Activated CD8-positive, alpha-beta memory T cell treated with anti-CD3 and anti-CD28 coated beads for 1 hour (primary cell): ENCODE measurements around the gene RARA.
"Not testable (repeated sequence)": the region's sequence is repeated elsewhere in the genome, so short reads cannot be mapped to it uniquely, and the experiment has no call there.

Source experiments
- DNase-seq, 2 donors: peaks; one replicate each; pipeline ENCODE4 v3.0.0-alpha.2; 2020; ENCODE audit warnings: low read depth in 1 of 2; ENCODE audit errors: extremely low read depth in 1 of 2

The RARA gene

GRCh38 chr17:40372644-40373043, 63.7 kb downstream of the RARA start:
- DNase-seq = not testable (repeated sequence)

DNA sequence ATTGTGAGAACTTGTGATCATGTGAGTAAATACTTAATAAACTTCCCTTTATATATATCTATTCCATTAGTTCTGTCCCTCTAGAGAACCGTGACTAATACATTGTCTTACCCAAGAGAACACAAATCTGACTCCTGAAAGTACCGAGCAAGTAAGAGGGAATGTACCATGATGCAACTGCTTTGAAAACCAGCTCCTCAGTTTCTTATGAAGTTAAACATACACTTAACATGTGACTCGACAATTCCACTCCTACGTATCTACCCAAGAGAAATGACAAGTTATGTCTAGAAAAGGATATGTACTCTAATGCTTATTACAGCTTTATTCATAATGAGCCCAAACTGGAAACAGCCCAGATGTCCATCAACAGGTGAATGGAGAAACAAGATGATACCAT, 64.3 kb downstream of the RARA start:
- no peak for DNase-seq

DNA sequence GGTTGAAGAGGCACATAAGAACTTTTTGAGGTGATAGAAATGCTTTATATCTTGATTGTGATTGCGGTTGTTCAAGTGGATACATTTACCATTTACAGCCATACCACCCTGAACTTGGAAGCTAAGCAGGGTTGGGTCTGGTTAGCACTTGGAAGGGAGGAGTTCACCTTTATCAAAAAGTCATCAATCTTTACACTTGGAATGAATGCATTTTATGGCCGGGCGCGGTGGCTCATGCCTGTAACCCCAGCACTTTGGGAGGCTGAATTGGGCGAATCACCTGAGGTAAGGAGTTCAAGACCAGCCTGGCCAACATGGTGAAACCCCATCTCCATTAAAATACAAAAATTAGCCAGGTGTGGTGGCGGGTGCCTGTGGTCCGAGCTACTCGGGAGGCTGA, 65.0 kb downstream of the RARA start:
- no peak for DNase-seq

- DNase-seq = no peak
Measured at GRCh38 chr17:40374821-40375498, 66.0 kb downstream of the RARA start.

- DNase-seq = not testable (repeated sequence)
Measured at GRCh38 chr17:40375786-40376185, 66.8 kb downstream of the RARA start.

- not testable (repeated sequence) for DNase-seq
Measured at GRCh38 chr17:40376541-40376940, 67.6 kb downstream of the RARA start.

GRCh38 chr17:40377832-40378231, 68.9 kb downstream of the RARA start:
- no peak for DNase-seq

GRCh38 chr17:40378966-40379365, 70.0 kb downstream of the RARA start:
- DNase-seq = no peak

DNA sequence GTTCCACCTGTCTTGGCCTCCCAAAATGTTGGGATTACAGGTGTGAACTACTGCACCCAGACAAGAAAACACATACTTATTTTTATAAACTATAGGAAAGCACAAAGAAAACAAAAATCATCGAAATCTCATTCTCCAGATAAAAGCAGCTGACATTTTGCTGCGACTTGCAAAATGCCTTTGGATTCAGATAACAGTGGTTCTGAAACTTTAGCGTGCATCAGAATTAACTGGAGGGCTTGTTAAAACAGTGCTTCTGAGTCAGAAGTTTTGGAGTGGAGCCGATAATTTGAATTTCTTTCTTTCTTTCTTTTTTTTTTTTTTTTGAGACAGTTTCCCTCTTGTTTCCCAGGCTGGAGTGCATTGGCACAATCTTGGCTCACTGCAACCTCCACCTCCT, 73.3 kb downstream of the RARA start:
- no peak for DNase-seq

GRCh38 chr17:40386555-40386954, 77.6 kb downstream of the RARA start:
- DNase-seq = not testable (repeated sequence)

DNA sequence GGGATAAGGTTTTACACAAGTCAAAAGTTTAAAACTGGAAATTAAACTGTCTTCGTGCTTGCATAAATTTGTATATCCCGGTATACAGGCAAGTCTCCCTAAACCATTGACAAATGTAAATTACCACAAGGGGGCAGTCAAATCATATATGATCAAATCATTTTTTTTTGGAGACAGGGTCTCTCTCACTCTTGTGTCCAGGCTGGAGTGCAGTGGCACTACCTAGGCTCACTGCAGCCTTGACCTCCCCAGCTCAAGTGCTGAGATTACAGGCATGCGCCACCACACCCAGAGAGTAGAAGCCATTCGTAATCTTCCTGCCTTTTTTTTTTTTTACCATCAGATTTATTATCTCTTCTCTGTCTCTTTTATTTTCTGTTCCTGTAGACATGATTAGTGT, 90.2 kb downstream of the RARA start:
- no peak for DNase-seq

DNA sequence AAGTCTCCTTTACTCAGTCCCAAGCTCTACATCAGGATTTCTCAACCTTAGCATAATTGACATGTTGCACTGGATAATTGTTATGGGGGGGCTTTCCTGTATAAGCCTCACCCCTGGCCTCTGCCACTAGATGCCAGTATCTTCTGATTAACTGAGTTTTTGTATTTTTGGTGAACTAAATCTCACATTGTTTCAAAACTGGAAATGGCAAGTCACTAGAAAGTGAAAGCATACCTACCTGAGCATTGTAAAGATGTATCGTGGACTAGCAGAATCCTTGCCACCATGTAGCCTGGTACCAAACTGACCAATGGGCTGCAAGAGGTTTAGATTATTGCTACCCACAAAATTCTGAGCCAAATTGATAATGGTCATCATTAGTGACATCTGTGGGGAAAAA, 93.7 kb downstream of the RARA start:
- no peak for DNase-seq

GRCh38 chr17:40404003-40404402, 95.0 kb downstream of the RARA start:
- DNase-seq = no peak
